Neural progenitor cell (in vitro differentiated cells): ENCODE measurements around the gene KCTD16. TPM values are rescaled to one million over a fixed set of nuclear protein-coding genes. Genes with fewer than 3 reads are reported as not detected.

Experiments
- DNase-seq: peaks from one replicate; pipeline ENCODE4 v3.0.0-alpha.2; 2016; ENCODE audit warnings: low spot score
- H2AFZ ChIP-seq: fragments of 200-600 bp; sonication (generic); replicated peaks from 2 replicates; pipeline ENCODE4 v1.6.1; 2016; ENCODE audit warnings: antibody characterized with exemption
- H3F3A ChIP-seq: fragments of 200-600 bp; sonication (generic); 2 replicates; pipeline ENCODE4 v1.6.1; 2016; ENCODE audit warnings: antibody characterized with exemption, low read depth
- H3K27ac ChIP-seq: fragments of 200-600 bp; sonication (generic); 2 replicates; pipeline ENCODE4 v1.5.1; 2016; ENCODE audit warnings: mild to moderate bottlenecking
- H3K27me3 ChIP-seq: fragments of 200-600 bp; sonication (generic); 2 replicates; pipeline ENCODE4 v1.6.1; 2016; ENCODE audit warnings: mild to moderate bottlenecking, moderate library complexity
- H3K36me3 ChIP-seq: fragments of 200-600 bp; sonication (generic); 2 replicates; pipeline ENCODE4 v1.5.1; 2016
- H3K4me1 ChIP-seq: fragments of 200-600 bp; sonication (generic); 2 replicates; pipeline ENCODE4 v1.6.1; 2016; ENCODE audit warnings: mixed run types
- H3K4me2 ChIP-seq: fragments of 200-600 bp; sonication (generic); 2 replicates; pipeline ENCODE4 v1.6.1; 2016
- H3K4me3 ChIP-seq: fragments of 200-600 bp; sonication (generic); 2 replicates; pipeline ENCODE4 v1.5.1; 2016
- H3K79me2 ChIP-seq: fragments of 200-600 bp; sonication (generic); 2 replicates; pipeline ENCODE4 v1.6.1; 2016; ENCODE audit warnings: low read depth
- H3K9ac ChIP-seq: fragments of 200-600 bp; sonication (generic); 2 replicates; pipeline ENCODE4 v1.6.1; 2016
- H3K9me3 ChIP-seq: fragments of 200-600 bp; sonication (generic); 2 replicates; pipeline ENCODE4 v1.5.1; 2016; ENCODE audit warnings: low read depth
- H4K20me1 ChIP-seq: fragments of 200-600 bp; sonication (generic); 2 replicates; pipeline ENCODE4 v1.6.1; 2016; ENCODE audit warnings: low read depth
- H3K27ac Mint-ChIP-seq: 3 replicates; pipeline ENCODE4 v1.8.0; 2021; ENCODE audit warnings: mixed read lengths
- H3K27me3 Mint-ChIP-seq: 2 replicates; pipeline ENCODE4 v1.8.0; 2022; ENCODE audit warnings: low read depth, mild to moderate bottlenecking, inconsistent platforms, moderate library complexity, mixed read lengths; ENCODE audit not compliant: insufficient read depth
- H3K36me3 Mint-ChIP-seq: 3 replicates; pipeline ENCODE4 v1.8.0; 2021; ENCODE audit warnings: mixed read lengths
- H3K4me1 Mint-ChIP-seq: 3 replicates; pipeline ENCODE4 v1.8.0; 2021; ENCODE audit warnings: mixed read lengths
- H3K4me3 Mint-ChIP-seq: 3 replicates; pipeline ENCODE4 v1.8.0; 2021; ENCODE audit warnings: mild to moderate bottlenecking, moderate library complexity, mixed read lengths
- H3K9me3 Mint-ChIP-seq: 3 replicates; pipeline ENCODE4 v1.8.0; 2020; ENCODE audit warnings: mixed read lengths
- EZH2 ChIP-seq: fragments of 200-600 bp; sonication (generic); IDR thresholded peaks from 2 replicates; pipeline ENCODE4 v1.6.1; 2017; ENCODE audit warnings: antibody characterized with exemption, mild to moderate bottlenecking, moderate library complexity
- EZH2phosphoT487 ChIP-seq: fragments of 200-600 bp; sonication (generic); IDR thresholded peaks from 2 replicates; pipeline ENCODE4 v1.6.1; 2017; ENCODE audit warnings: antibody characterized with exemption
- small RNA-seq: library from RNA; depleted of rRNA; stranded (forward); fragments of <200 nt; gene quantifications from one replicate; pipeline ENCODE3, GENCODE V24; 2015
- total RNA-seq: library from RNA; depleted of rRNA; stranded (reverse); fragments of >200 nt; gene quantifications from 2 replicates; pipeline ENCODE4 v1.2.3, GENCODE V29; 2015; ENCODE audit warnings: low replicate concordance
- TF ChIP-seq, protein P1 (sequence below): fragments of 200-600 bp; sonication (generic); IDR thresholded peaks from 2 replicates; pipeline ENCODE4 v1.5.1; 2017; ENCODE audit warnings: antibody characterized with exemption, mild to moderate bottlenecking

KCTD16 gene
- total RNA-seq, 1 donor from 2014 or later = 1.6 TPM

- H3K9me3 ChIP-seq = no peaks in the 10 kb centered on the region
Measured at GRCh38 chr5:144531188-144531587, 360.5 kb downstream of the KCTD16 start.

More at GRCh38 chr5:144531188-144531587, 360.5 kb downstream of the KCTD16 start:
- no peak overlapping the region for H3K27ac ChIP-seq
- Mint-ChIP-seq H3K27me3 (no peaks in the 10 kb centered on the region), H3K27ac (no peak overlapping the region), H3K36me3 (no peaks in the 10 kb centered on the region), H3K9me3 (peaks cover 10% of the 10 kb centered on the region), H3K4me1 (no peaks in the 10 kb centered on the region), H3K4me3 (no peak overlapping the region)
- no peaks in the 10 kb centered on the region for H3K79me2 ChIP-seq
- H3K4me3 ChIP-seq = no peak overlapping the region
- H3K27me3 ChIP-seq = no peaks in the 10 kb centered on the region
- no peak overlapping the region for H2AFZ ChIP-seq
- H3F3A ChIP-seq = no peaks in the 10 kb centered on the region
- no peaks in the 10 kb centered on the region for H3K4me1 ChIP-seq
- DNase-seq = no peak
- H4K20me1 ChIP-seq = no peaks in the 10 kb centered on the region
- TF ChIP-seq EZH2 (no peak), EZH2phosphoT487 (no peak)
- TF ChIP-seq, protein P1, sequence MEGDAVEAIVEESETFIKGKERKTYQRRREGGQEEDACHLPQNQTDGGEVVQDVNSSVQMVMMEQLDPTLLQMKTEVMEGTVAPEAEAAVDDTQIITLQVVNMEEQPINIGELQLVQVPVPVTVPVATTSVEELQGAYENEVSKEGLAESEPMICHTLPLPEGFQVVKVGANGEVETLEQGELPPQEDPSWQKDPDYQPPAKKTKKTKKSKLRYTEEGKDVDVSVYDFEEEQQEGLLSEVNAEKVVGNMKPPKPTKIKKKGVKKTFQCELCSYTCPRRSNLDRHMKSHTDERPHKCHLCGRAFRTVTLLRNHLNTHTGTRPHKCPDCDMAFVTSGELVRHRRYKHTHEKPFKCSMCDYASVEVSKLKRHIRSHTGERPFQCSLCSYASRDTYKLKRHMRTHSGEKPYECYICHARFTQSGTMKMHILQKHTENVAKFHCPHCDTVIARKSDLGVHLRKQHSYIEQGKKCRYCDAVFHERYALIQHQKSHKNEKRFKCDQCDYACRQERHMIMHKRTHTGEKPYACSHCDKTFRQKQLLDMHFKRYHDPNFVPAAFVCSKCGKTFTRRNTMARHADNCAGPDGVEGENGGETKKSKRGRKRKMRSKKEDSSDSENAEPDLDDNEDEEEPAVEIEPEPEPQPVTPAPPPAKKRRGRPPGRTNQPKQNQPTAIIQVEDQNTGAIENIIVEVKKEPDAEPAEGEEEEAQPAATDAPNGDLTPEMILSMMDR = no peak
- H3K9ac ChIP-seq = no peak overlapping the region
- H3K36me3 ChIP-seq = no peaks in the 10 kb centered on the region
- no peak overlapping the region for H3K4me2 ChIP-seq

Small RNA genes lying within 50 kb of the gene (small RNA-seq; reads per million reads assigned to genes)
- gene CKS1BP5 (not detected), gene RN7SL87P (not detected)

Other genes with a start within 250 kb of the KCTD16 start
- 48.3 and 65.6 TPM in 2 replicates for gene YIPF5, start 214 bp upstream of the KCTD16 start, total RNA-seq